ENCODE results near the gene ANKRD55.

DNA sequence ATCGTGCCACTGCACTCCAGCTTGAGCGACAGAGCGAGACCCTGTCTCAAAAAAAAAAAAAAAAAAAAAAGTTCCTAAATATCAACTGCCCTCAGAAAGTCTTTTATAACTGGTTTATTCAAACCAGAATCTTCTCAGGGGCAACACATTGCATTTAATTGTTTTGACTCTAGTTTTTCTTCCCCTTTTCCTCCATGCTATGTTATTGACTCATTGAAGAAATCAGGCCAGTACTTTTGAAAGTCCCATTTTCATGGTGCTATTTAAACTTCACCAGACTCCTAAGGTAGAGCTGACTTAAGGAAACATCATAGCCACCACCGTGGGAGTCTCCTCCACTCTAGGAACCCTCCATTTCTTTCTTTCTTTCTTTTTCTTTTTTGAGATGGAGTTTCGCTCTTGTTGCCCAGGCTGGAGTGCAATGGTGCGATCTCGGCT, 155.3 kb downstream of the ANKRD55 start:
- TF ChIP-seq POLR2A (IDR thresholded peaks at IDR 0.05): no peak
- TF ChIP-seq, protein P1, sequence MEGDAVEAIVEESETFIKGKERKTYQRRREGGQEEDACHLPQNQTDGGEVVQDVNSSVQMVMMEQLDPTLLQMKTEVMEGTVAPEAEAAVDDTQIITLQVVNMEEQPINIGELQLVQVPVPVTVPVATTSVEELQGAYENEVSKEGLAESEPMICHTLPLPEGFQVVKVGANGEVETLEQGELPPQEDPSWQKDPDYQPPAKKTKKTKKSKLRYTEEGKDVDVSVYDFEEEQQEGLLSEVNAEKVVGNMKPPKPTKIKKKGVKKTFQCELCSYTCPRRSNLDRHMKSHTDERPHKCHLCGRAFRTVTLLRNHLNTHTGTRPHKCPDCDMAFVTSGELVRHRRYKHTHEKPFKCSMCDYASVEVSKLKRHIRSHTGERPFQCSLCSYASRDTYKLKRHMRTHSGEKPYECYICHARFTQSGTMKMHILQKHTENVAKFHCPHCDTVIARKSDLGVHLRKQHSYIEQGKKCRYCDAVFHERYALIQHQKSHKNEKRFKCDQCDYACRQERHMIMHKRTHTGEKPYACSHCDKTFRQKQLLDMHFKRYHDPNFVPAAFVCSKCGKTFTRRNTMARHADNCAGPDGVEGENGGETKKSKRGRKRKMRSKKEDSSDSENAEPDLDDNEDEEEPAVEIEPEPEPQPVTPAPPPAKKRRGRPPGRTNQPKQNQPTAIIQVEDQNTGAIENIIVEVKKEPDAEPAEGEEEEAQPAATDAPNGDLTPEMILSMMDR (IDR thresholded peaks at IDR 0.05): no peak
